GM23248 (cell line): Measurements from ENCODE around the gene GLI1. TPM values are rescaled to one million over a fixed set of nuclear protein-coding genes. Genes with fewer than 3 reads are reported as not detected.
A peak's percentile ranks its signal among the peaks of the same experiment; 100 is the strongest.

ENCODE experiments used
- DNase-seq: peaks from one replicate; pipeline ENCODE4 v3.0.0-alpha.2; 2015
- H2AFZ ChIP-seq: fragments of 200-600 bp; sonication (generic); 2 replicates; pipeline ENCODE4 v1.6.1; 2016; ENCODE audit warnings: antibody characterized with exemption
- H3F3A ChIP-seq: fragments of 200-600 bp; sonication (generic); 2 replicates; pipeline ENCODE4 v1.6.1; 2016; ENCODE audit warnings: mild to moderate bottlenecking, antibody characterized with exemption, mixed run types; ENCODE audit not compliant: insufficient read depth
- H3K27ac ChIP-seq: fragments of 200-600 bp; sonication (generic); 2 replicates; pipeline ENCODE4 v1.5.1; 2016; ENCODE audit warnings: mild to moderate bottlenecking
- H3K27me3 ChIP-seq: fragments of 200-600 bp; sonication (generic); replicated peaks from 2 replicates; pipeline ENCODE4 v1.6.1; 2016; ENCODE audit warnings: mild to moderate bottlenecking; ENCODE audit not compliant: insufficient read depth
- H3K36me3 ChIP-seq: fragments of 200-600 bp; sonication (generic); 2 replicates; pipeline ENCODE4 v1.6.1; 2016; ENCODE audit warnings: low read depth, mild to moderate bottlenecking
- H3K4me1 ChIP-seq: fragments of 200-600 bp; sonication (generic); 2 replicates; pipeline ENCODE4 v1.6.1; 2016; ENCODE audit warnings: mild to moderate bottlenecking; ENCODE audit not compliant: insufficient read depth
- H3K4me2 ChIP-seq: fragments of 200-600 bp; sonication (generic); one replicate; pipeline ENCODE4 v1.6.1; 2016; ENCODE audit warnings: mild to moderate bottlenecking; ENCODE audit not compliant: unreplicated experiment
- H3K4me3 ChIP-seq: fragments of 200-600 bp; sonication (generic); 2 replicates; pipeline ENCODE4 v1.5.1; 2016; ENCODE audit warnings: mild to moderate bottlenecking
- H3K79me2 ChIP-seq: fragments of 200-600 bp; sonication (generic); 2 replicates; pipeline ENCODE4 v1.6.1; 2016; ENCODE audit warnings: mild to moderate bottlenecking; ENCODE audit not compliant: insufficient read depth
- H3K9ac ChIP-seq: fragments of 200-600 bp; sonication (generic); 2 replicates; pipeline ENCODE4 v1.6.1; 2016; ENCODE audit warnings: mild to moderate bottlenecking
- H3K9me2 ChIP-seq: fragments of 200-600 bp; sonication (generic); 2 replicates; pipeline ENCODE4 v1.6.1; 2016; ENCODE audit warnings: mixed run types, mild to moderate bottlenecking, moderate library complexity; ENCODE audit not compliant: insufficient read depth
- H3K9me3 ChIP-seq: fragments of 200-600 bp; sonication (generic); one replicate; pipeline ENCODE4 v1.6.1; 2017; ENCODE audit warnings: low read depth
- H4K20me1 ChIP-seq: fragments of 200-600 bp; sonication (generic); 2 replicates; pipeline ENCODE4 v1.6.0; 2016; ENCODE audit not compliant: insufficient read depth
- EZH2 ChIP-seq: fragments of 200-600 bp; sonication (generic); IDR thresholded peaks from 2 replicates; pipeline ENCODE4 v1.6.1; 2018; ENCODE audit warnings: antibody characterized with exemption, mild to moderate bottlenecking; ENCODE audit not compliant: insufficient read depth, poor library complexity, severe bottlenecking
- EZH2phosphoT487 ChIP-seq: fragments of 200-600 bp; sonication (generic); IDR thresholded peaks from 2 replicates; pipeline ENCODE4 v1.6.1; 2018; ENCODE audit warnings: antibody characterized with exemption, moderate library complexity, mild to moderate bottlenecking, low read depth; ENCODE audit not compliant: insufficient read depth
- WGBS, 2 experiments: methylation state at CpG; one replicate each; pipeline ENCODE4 v1.1.6; 2015 to 2017; ENCODE audit warnings: low lambda C conversion rate in 2 of 2, low coverage in 1 of 2; ENCODE audit errors: missing lambda C conversion rate in 2 of 2; 5-methylcytosine and 5-hydroxymethylcytosine counted together
- in situ Hi-C: fragments of 300-500 bp; cut with MboI; formaldehyde crosslinking; loops from 2 replicates; pipeline ENCODE4 v1.15.0; 2020
- microRNA counts: library from miRNA; unstranded; fragments of <30 nt; microRNA quantifications from one replicate; lab custom pipeline; 2016
- microRNA-seq: library from miRNA; unstranded; fragments of <30 nt; microRNA quantifications from one replicate; pipeline ENCODE4, GENCODE V29; 2016; ENCODE audit warnings: borderline number of aligned reads
- polyA plus RNA-seq: library from polyadenylated mRNA; unstranded; fragments of >200 nt; fragmentation: Nextera tagmentation; extraction: Ambion mirVana; gene quantifications from 2 replicates; pipeline ENCODE4 v1.2.1, GENCODE V29; 2016
- small RNA-seq: library from RNA; depleted of rRNA; stranded (forward); fragments of <200 nt; gene quantifications from one replicate; pipeline ENCODE3, GENCODE V24; 2014; ENCODE audit warnings: low read depth, low replicate concordance
- total RNA-seq: library from RNA; depleted of rRNA; stranded (reverse); fragments of >200 nt; shearing (Covaris generic); gene quantifications from 2 replicates; pipeline ENCODE4 v1.2.3, GENCODE V29; 2014; rRNA removed

The GLI1 gene
- total and polyA plus RNA-seq, 2 experiments from 2014 or later: 1.0 to 1.8 TPM

DNA sequence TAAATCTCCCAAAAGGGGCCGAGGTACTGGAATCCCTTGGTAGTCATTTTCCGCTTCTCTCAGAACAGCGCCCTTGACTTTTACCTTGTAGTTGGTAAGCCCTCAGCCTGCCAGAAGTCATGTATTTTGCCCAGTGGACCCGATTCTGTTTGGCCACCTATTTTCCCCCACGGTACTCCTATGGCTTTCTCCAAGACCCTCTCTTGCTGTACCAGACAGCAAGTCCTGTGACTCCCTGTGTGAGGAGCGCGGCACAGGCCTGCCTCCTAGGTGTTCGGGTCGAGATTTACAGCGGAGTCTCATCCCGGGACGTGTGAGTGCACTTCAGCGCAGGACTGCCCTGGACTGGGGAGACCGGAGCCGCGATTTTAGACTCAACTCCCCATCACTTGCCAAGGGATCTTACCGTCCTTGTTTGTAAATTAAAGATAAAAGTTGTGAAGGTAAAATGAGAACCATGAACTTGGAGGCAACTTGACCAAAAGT lies 62.0 kb downstream of the GLI1 start:
- Histone ChIP-seq H3K9me3 (no peaks in the 10 kb centered on the region), H3F3A (peaks cover 63% of the 10 kb centered on the region), H3K4me2 (peak overlapping the region; percentile 79), H3K4me1 (peaks cover 43% of the 10 kb centered on the region), H3K36me3 (peaks cover 24% of the 10 kb centered on the region), H3K4me3 (peak overlapping the region; percentile 93), H3K27me3 (no peaks in the 10 kb centered on the region), H4K20me1 (peaks cover 12% of the 10 kb centered on the region; the same call in 1 of the 2 replicates), H2AFZ (peak overlapping the region; percentile 71), H3K9ac (peak overlapping the region; percentile 88), H3K27ac (peak overlapping the region; percentile 97), H3K9me2 (no peaks in the 10 kb centered on the region), H3K79me2 (peaks cover 68% of the 10 kb centered on the region)
- TF ChIP-seq EZH2: no peak
- TF ChIP-seq EZH2phosphoT487: no peak
- 34 to 39% methylated on average over 17 of the region's 17 CpGs for WGBS, 2 experiments
- peak; percentile 56 for DNase-seq
- in situ Hi-C loops: no loop called here

MicroRNA genes within 50 kb of the gene (microRNA counts, 767-probe panel; counts per million panel counts)
- 447 counts per million, percentile 86 among the panel's probes with 10 or more counts for microRNA hsa-miR-616-3p (lab: Ali Mortazavi, UCI)

Small RNA genes within 50 kb of the gene (microRNA-seq; reads per million reads assigned to microRNA genes)
- gene MIR616 (2.6 reads per million), gene MIR6758 (not detected)

Small RNA genes within 50 kb of the gene (small RNA-seq; reads per million reads assigned to genes)
- gene MIR616 (not detected), gene RNU6-879P (not detected)

Other genes with a start within 250 kb of the GLI1 start
- gene NXPH4, start 243.0 kb upstream of the GLI1 start, total RNA-seq: 5.6 and 5.7 TPM in 2 replicates
- 5.4 and 6.7 TPM in 2 replicates for gene NXPH4, start 243.0 kb upstream of the GLI1 start, polyA plus RNA-seq
- 272 and 341 TPM in 2 replicates for gene SHMT2, start 230.1 kb upstream of the GLI1 start, total RNA-seq
- 184 and 185 TPM in 2 replicates for gene SHMT2, start 230.1 kb upstream of the GLI1 start, polyA plus RNA-seq
- 0.32 and 1.3 TPM in 2 replicates for gene STAC3, start 208.6 kb upstream of the GLI1 start, total RNA-seq
- gene STAC3, start 208.6 kb upstream of the GLI1 start, polyA plus RNA-seq: 0.35 and 0.52 TPM in 2 replicates
- 16.9 and 27.6 TPM in 2 replicates for gene R3HDM2, start 28.7 kb upstream of the GLI1 start, total RNA-seq
- 16.2 and 17.0 TPM in 2 replicates for gene R3HDM2, start 28.7 kb upstream of the GLI1 start, polyA plus RNA-seq
- gene INHBC, start 25.0 kb upstream of the GLI1 start, total RNA-seq: not detected in 2 replicates
- gene INHBC, start 25.0 kb upstream of the GLI1 start, polyA plus RNA-seq: 0.09 TPM in 1 of 2 replicates, not detected in the other
- 0.65 and 0.76 TPM in 2 replicates for gene INHBE, start 4.5 kb upstream of the GLI1 start, total RNA-seq
- 0.23 and 0.24 TPM in 2 replicates for gene INHBE, start 4.5 kb upstream of the GLI1 start, polyA plus RNA-seq
- 0.11 TPM in 1 of 2 replicates, not detected in the other for gene ARHGAP9, start 20.1 kb downstream of the GLI1 start, total RNA-seq
- gene ARHGAP9, start 20.1 kb downstream of the GLI1 start, polyA plus RNA-seq: 0.48 and 0.61 TPM in 2 replicates
- 184 and 198 TPM in 2 replicates for gene MARS1, start 28.3 kb downstream of the GLI1 start, total RNA-seq
- 264 and 272 TPM in 2 replicates for gene MARS1, start 28.3 kb downstream of the GLI1 start, polyA plus RNA-seq
- gene DDIT3, start 60.7 kb downstream of the GLI1 start, total RNA-seq: 13.2 and 14.7 TPM in 2 replicates
- gene DDIT3, start 60.7 kb downstream of the GLI1 start, polyA plus RNA-seq: 36.6 and 42.5 TPM in 2 replicates
- gene MBD6, start 63.0 kb downstream of the GLI1 start, total RNA-seq: 2.1 and 2.8 TPM in 2 replicates
- 9.7 and 13.0 TPM in 2 replicates for gene MBD6, start 63.0 kb downstream of the GLI1 start, polyA plus RNA-seq
- 158 and 202 TPM in 2 replicates for gene DCTN2, start 87.4 kb downstream of the GLI1 start, total RNA-seq
- 141 and 144 TPM in 2 replicates for gene DCTN2, start 87.4 kb downstream of the GLI1 start, polyA plus RNA-seq
- gene KIF5A, start 90.3 kb downstream of the GLI1 start, total RNA-seq: under 0.01 and 0.11 TPM in 2 replicates
- 0.15 and 0.18 TPM in 2 replicates for gene KIF5A, start 90.3 kb downstream of the GLI1 start, polyA plus RNA-seq
- gene PIP4K2C, start 131.4 kb downstream of the GLI1 start, total RNA-seq: 21.5 and 27.3 TPM in 2 replicates
- 20.7 and 22.5 TPM in 2 replicates for gene PIP4K2C, start 131.4 kb downstream of the GLI1 start, polyA plus RNA-seq
- gene DTX3, start 145.0 kb downstream of the GLI1 start, total RNA-seq: 12.3 and 19.6 TPM in 2 replicates
- 7.7 and 8.7 TPM in 2 replicates for gene DTX3, start 145.0 kb downstream of the GLI1 start, polyA plus RNA-seq
- 24.2 and 43.0 TPM in 2 replicates for gene ARHGEF25, start 151.7 kb downstream of the GLI1 start, total RNA-seq
- gene ARHGEF25, start 151.7 kb downstream of the GLI1 start, polyA plus RNA-seq: 0.24 and 0.60 TPM in 2 replicates
- 7.8 and 8.6 TPM in 2 replicates for gene B4GALNT1, start 173.4 kb downstream of the GLI1 start, total RNA-seq
- 4.7 and 5.4 TPM in 2 replicates for gene B4GALNT1, start 173.4 kb downstream of the GLI1 start, polyA plus RNA-seq
- 215 and 329 TPM in 2 replicates for gene OS9, start 234.3 kb downstream of the GLI1 start, total RNA-seq
- gene OS9, start 234.3 kb downstream of the GLI1 start, polyA plus RNA-seq: 186 and 194 TPM in 2 replicates